IMR-90 (cell line): ENCODE measurements around the gene MOB2.

Source experiments
- BHLHE40 ChIP-seq: fragments of 150-350 bp; IDR thresholded peaks from 2 replicates; pipeline ENCODE4 v1.6.1; 2016; ENCODE audit warnings: mild to moderate bottlenecking, low read depth, low read length
- CEBPB ChIP-seq: IDR thresholded peaks from 2 replicates; pipeline ENCODE4 v1.6.1; 2012; ENCODE audit warnings: low read depth, low read length, improper control_type of control experiment
- CHD1 ChIP-seq: IDR thresholded peaks from 2 replicates; pipeline ENCODE4 v1.6.1; 2012; ENCODE audit warnings: low read depth, low read length, improper control_type of control experiment
- POLR2A ChIP-seq: IDR thresholded peaks from 2 replicates; pipeline ENCODE4 v1.6.1; 2012; ENCODE audit warnings: mild to moderate bottlenecking, low read depth, low read length
- RAD21 ChIP-seq: IDR thresholded peaks from 2 replicates; pipeline ENCODE4 v1.6.1; 2012; ENCODE audit warnings: low read length, improper control_type of control experiment
- SMC3 ChIP-seq: fragments of 150-350 bp; IDR thresholded peaks from 2 replicates; pipeline ENCODE4 v1.6.1; 2016; ENCODE audit warnings: low read depth, mild to moderate bottlenecking, antibody characterized with exemption, low read length, moderate library complexity
- TF ChIP-seq, protein P1 (sequence below): conservative IDR thresholded peaks from 2 replicates; pipeline ENCODE4 v1.5.1; 2012; ENCODE audit warnings: mild to moderate bottlenecking, low read depth, low read length, improper control_type of control experiment
- TF ChIP-seq, protein P2 (sequence below): fragments of 150-350 bp; IDR thresholded peaks from 2 replicates; pipeline ENCODE4 v1.6.1; 2017; ENCODE audit warnings: mild to moderate bottlenecking, antibody characterized with exemption, low read length, low read depth

DNA sequence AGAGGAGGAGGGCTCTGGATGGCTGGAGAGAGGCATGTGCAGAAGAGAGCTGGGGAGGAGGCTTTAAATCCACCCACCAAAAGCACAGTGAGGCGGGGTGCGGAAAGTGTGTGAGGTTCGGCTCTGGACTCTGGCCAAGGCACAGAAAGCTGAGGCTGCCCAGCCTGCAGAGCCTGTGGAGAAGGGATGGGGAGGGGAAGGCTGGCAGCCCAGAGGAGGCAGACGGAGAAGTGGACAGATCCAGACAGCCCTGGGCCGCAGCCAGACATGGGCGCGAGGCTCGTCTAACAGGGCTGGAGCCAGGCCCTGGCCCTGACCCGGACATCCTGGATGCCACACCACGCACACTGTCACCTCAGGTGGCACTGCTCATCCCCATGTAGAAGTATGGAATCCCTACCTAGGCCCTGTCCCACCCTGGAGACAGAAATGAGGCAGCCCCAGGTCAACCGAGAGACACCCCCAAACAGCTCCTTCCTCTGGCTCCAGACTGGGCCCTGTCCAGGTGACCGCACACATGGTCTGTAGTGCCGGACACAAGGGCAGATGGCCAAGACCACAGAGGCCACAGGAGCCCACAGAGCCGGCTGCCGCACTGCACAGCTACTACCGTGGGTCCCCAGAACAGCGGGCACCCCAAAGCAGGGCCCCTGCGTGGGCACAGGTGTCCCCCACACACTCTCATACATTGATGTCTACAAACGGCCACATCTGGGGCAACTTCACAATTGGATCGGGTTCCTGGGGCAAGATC, 16.6 kb upstream of the MOB2 start:
- TF ChIP-seq, protein P1, sequence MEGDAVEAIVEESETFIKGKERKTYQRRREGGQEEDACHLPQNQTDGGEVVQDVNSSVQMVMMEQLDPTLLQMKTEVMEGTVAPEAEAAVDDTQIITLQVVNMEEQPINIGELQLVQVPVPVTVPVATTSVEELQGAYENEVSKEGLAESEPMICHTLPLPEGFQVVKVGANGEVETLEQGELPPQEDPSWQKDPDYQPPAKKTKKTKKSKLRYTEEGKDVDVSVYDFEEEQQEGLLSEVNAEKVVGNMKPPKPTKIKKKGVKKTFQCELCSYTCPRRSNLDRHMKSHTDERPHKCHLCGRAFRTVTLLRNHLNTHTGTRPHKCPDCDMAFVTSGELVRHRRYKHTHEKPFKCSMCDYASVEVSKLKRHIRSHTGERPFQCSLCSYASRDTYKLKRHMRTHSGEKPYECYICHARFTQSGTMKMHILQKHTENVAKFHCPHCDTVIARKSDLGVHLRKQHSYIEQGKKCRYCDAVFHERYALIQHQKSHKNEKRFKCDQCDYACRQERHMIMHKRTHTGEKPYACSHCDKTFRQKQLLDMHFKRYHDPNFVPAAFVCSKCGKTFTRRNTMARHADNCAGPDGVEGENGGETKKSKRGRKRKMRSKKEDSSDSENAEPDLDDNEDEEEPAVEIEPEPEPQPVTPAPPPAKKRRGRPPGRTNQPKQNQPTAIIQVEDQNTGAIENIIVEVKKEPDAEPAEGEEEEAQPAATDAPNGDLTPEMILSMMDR, result no peak
- no peak for TF ChIP-seq RAD21
- no peak for TF ChIP-seq SMC3
- TF ChIP-seq, protein P2, sequence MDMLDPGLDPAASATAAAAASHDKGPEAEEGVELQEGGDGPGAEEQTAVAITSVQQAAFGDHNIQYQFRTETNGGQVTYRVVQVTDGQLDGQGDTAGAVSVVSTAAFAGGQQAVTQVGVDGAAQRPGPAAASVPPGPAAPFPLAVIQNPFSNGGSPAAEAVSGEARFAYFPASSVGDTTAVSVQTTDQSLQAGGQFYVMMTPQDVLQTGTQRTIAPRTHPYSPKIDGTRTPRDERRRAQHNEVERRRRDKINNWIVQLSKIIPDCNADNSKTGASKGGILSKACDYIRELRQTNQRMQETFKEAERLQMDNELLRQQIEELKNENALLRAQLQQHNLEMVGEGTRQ, result no peak
- no peak for TF ChIP-seq BHLHE40
- TF ChIP-seq CEBPB, result no peak
- TF ChIP-seq POLR2A, result no peak
- no peak for TF ChIP-seq CHD1
